GM19239 (cell line): ENCODE data around the gene UBE2C.
A peak's percentile ranks its signal among the peaks of the same experiment; 100 is the strongest.

ENCODE experiments used
- DNase-seq: peaks from one replicate; pipeline ENCODE4 v3.0.0; 2011; ENCODE audit warnings: low spot score; ENCODE audit not compliant: insufficient read length
- FAIRE-seq: peaks from 2 replicates; lab custom pipeline; 2011; peaks lifted over from hg19 to GRCh38; lab: Jason Lieb, UNC

UBE2C gene

DNA sequence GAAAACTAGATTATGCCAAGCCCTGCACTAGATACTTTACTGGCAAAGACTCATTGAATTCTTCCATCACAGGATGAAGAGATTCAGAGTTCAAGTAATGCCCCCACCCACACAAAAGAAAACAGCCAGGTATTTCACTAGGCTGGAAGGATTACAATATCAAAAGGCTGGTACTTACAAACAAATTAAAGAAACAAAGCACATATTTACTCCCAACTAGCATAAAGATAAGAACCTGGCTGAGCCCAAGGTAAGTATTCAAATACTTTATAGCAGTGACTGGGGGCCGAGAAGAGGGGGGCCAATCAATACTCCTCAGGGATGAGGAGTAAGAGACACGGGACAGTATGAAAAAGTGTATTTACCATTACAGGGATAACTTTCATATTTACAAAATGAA lies 41.0 kb downstream of the UBE2C start:
- no peak for FAIRE-seq
- no peak for DNase-seq

DNA sequence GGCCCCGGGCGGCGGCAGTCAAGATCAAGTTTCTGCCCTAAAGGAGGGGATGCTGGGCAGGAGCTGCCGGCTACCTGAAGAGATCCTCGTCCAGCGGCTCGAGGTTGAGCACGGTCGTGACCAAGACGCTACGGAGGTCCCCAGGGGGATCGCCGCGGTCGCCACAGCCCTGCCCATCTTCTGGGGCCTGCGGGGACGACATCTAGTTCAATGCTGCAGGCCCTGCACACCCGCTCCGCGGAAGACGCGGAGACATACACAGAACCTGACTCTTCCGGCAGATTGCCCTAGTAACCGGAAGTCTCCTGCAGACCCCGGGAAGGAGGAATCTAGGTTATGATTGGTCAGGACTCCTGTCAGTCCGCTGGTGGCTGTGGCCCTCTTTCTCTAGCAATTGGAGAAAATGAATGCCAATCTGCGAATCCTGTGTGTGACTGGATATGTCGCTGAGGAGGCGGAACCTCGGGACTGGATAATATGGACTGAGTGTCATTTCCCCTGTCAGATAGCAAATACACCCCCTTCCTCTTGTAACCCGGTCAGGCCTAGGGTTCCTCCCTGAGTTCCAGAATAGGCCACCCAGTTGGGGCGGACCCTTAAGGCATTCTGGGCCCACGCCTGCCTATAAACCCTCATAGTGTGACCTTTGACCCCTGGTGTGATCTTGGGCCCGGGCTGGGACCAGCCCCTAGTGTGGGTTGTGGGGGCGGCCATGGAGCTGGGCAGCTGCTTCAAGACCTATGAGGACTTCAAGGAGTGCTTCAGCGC lies 44.9 kb downstream of the UBE2C start, which contains the start of the genes ACOT8 and ZSWIM3:
ACOT8 (minus strand) TSS at position 279 of the 768 bp plus-strand sequence; CDS start at position 202, 77 bp downstream.
ZSWIM3 (plus strand) TSS at position 501 of the 768 bp plus-strand sequence; CDS start at position 713, 212 bp downstream.
- peak; percentile 94 for FAIRE-seq
- DNase-seq: peak; percentile 98

DNA sequence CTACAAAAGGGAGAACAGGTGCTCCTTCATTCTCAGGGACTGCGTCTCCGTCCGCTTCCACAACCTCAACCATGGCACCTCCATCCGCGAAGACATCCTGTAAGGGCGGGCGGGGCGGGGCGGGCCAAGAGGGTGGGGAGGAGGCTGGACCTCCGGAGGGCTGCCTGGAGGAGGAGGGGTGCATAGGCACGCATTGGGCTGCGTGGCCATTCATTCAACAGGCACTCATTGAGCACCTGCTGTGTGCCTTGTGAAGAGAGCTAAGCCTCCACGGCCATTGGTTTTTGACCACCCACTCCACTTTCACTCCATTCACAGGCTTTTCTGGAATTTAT lies 45.4 kb downstream of the UBE2C start:
- peak; percentile 63 for DNase-seq
- no peak for FAIRE-seq

DNA sequence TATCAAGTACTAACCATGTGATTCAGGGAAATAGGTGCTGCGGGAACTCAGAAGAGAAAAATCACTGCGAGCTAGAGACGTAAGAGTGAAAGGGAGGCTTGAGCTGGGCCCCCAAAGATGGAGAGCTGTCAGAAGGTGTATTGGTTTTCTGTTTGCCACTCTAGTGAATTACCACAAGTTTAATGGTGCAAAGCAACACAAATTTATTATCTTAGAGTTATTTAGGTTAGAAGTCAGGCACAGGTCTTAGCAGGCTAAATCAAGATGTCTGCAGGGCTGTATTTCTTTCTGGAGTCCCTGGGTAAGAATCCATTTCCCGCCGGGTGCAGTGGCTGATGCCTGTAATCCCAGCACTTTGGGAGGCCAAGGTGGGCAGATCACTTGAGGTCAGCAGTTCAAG lies 47.5 kb downstream of the UBE2C start:
- DNase-seq: no peak
- no peak for FAIRE-seq

DNA sequence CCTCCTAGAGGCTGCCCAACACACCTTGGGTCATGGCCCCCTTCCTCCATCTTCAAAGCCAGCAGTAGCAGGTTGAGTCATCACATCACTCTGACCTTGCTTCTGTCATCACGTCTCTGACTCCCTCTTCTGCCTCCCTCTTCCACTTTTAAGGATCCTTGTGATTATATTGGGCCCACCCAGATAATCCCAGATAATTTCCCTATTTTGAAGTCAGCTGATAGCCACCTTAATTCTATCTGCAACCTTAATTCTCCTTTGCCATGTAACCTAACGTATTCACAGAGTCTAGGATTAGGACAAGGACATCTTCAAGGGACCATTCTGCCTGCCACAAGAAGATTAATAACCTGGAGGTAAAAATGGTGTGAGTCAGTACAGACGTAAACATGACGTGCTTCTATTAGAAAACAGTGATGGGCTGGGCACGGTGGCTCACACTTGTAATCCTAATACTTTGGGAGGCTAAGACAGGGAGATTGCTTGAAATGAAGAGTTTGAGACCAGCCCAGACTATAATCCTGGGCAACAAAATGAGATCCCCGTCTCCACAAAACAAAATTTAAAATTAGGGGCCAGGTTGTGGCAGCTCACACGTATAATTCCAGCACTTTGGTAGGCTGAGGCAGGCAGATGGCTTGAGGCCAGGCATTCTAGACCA lies 48.2 kb downstream of the UBE2C start:
- DNase-seq (no peak), FAIRE-seq (no peak)

DNA sequence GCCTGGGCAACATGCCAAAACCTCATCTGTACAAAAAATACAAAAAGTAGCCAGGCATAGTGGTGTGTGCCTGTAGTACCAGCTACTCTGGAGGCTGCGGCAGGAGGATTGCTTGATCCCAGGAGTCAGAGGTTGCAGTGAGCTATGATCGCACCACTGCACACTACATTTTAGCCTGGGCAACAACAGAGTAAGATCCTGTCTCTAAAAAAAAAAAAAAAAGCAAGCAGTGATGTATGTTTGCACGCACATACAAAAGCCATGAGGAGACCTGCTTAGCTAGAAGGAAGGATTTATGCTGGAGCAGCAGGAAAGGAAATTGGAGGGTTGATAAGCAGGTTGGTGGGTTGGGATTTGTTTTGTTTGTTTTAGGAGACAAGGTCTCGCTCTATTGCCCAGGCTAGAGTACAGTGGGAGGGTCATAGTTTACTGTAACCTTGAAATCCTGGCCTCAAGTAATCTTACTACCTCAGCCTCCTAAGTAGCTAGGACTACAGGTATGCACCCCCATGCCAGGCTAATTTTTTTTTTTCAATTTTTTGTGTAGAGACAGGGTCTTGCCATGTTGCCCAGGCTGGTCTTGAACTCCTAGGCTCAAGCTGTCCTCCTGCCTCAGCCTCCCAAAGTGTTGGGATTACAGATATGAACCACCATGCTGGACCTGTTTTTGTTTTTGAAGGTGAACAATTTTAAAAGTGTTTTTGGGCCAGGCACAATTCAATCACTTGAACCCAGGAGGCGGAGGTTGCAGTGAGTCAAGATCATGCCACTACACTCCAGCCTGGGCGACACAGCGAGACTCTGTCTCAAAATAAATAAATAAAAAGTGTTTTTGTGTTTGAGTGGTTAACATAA lies 49.0 kb downstream of the UBE2C start:
- DNase-seq (no peak), FAIRE-seq (no peak)

DNA sequence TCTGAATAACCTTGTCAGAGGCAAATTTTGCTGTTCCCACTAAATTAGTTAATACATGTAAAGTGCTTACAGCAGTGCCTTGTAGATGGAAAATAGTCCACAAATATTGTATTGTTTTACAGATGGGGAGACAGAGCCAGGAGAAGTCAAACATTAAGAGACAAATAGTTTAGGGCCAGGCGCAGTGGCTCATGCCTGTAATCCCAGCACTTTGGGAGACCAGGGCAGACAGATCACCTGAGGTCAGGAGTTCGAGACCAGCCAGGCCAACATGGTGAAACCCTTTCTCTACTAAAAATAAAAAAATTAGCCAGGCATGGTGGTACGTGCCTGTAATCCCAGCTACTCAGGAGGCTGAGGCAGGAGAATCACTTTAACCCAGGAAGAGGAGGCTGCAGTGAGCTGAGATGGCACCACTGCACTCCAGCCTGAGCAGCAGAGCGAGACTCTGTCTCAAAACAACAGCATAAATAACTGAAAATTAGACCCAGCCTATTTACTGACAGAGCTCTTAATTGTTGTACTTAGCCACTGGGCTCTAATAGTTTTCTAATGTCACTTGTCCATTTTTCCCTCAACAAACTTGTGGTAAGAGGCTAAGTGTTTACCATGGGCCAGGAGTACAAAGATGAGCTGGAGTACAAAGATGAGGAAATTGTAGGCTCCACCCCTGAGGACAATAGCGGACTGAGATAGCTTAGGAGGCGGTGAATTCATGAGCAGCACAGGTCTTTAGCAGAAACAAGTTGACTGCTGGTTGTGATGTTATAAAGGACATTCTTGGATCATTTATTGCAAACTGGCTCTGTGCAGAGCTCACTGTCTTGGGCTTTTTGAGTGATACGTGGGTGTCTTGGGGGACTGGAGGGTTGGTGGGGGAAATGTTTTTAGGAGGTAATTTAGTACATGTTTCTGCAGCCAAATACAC lies 51.4 kb downstream of the UBE2C start:
- DNase-seq: no peak
- FAIRE-seq: no peak

DNA sequence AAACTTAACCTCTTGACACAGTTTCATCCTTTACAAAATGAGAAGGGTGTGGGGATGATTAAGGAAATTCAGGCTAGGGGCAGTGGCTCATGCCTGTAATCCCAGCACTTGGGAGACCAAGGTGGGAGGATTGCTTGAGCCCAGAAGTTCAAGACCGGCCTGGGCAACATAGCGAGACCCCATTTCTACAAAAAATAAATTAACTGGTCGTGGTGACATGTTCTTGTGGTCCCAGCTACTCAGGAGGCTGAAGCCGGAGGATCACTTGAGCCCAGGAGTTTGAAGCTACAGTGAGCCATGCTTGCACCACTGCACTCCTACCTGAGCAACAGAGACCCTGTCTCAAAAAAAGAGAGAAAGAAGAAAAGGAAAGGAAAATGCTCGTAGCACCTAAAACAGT lies 54.0 kb downstream of the UBE2C start:
- no peak for FAIRE-seq

More for the DNA sequence above, 54.0 kb downstream of the UBE2C start:
- DNase-seq: no peak
